ENCODE measurements around the gene DCD. TPM values are rescaled to one million over a fixed set of nuclear protein-coding genes. Genes with fewer than 3 reads are reported as not detected.

The DCD gene
- total RNA-seq, 6 donors from 2014 or later = not detected

- TF ChIP-seq EP300 (IDR thresholded peaks at IDR 0.05) = no peak
- no peak for TF ChIP-seq POLR2A (IDR thresholded peaks at IDR 0.05)
- TF ChIP-seq POLR2AphosphoS5 (IDR thresholded peaks at IDR 0.05) = no peak
- no peak for TF ChIP-seq CTCF (IDR thresholded peaks at IDR 0.05)
- Histone ChIP-seq H3K4me3 (no peak overlapping the region), H3K9me3 (no peaks in the 10 kb centered on the region), H3K36me3 (no peaks in the 10 kb centered on the region), H3K27ac (no peak overlapping the region), H3K27me3 (no peaks in the 10 kb centered on the region), H3K4me1 (no peaks in the 10 kb centered on the region)
- 52 to 74% methylated on average over 1 of the region's 1 CpG for WGBS, 2 donors
- no peak for ATAC-seq (ENCODE audit: low FRiP score in 2 of 2)
- DNase-seq = no peak
Observed at GRCh38 chr12:54612225-54612750, 35.9 kb downstream of the DCD start.

- TF ChIP-seq CTCF (IDR thresholded peaks at IDR 0.05) (no peak), POLR2A (IDR thresholded peaks at IDR 0.05) (no peak), POLR2AphosphoS5 (IDR thresholded peaks at IDR 0.05) (no peak), EP300 (IDR thresholded peaks at IDR 0.05) (no peak)
- H3K36me3 ChIP-seq = no peaks in the 10 kb centered on the region
- no peak for ATAC-seq (ENCODE audit: low FRiP score in 2 of 2)
- no peaks in the 10 kb centered on the region for H3K27me3 ChIP-seq
- 41 to 46% methylated on average over 2 to 3 of the region's 3 CpGs for WGBS, 2 donors
- H3K9me3 ChIP-seq = no peaks in the 10 kb centered on the region
- no peak overlapping the region for H3K4me3 ChIP-seq
- no peak for DNase-seq
- H3K27ac ChIP-seq = no peak overlapping the region
- H3K4me1 ChIP-seq = no peaks in the 10 kb centered on the region
Observed at GRCh38 chr12:54611715-54612149, 36.4 kb downstream of the DCD start.

GRCh38 chr12:54608769-54609168 lies 39.4 kb downstream of the DCD start:
- H3K36me3 ChIP-seq = no peaks in the 10 kb centered on the region
- ATAC-seq (ENCODE audit: low FRiP score in 2 of 2) (no peak), DNase-seq (no peak)
- H3K27me3 ChIP-seq = no peaks in the 10 kb centered on the region
- TF ChIP-seq EP300 (IDR thresholded peaks at IDR 0.05) (no peak), CTCF (IDR thresholded peaks at IDR 0.05) (no peak), POLR2AphosphoS5 (IDR thresholded peaks at IDR 0.05) (no peak), POLR2A (IDR thresholded peaks at IDR 0.05) (no peak)
- no peaks in the 10 kb centered on the region for H3K4me1 ChIP-seq
- no peak overlapping the region for H3K27ac ChIP-seq
- no peak overlapping the region for H3K4me3 ChIP-seq
- WGBS, 2 donors = 83% methylated on average over 2 of the region's 2 CpGs
- H3K9me3 ChIP-seq = no peaks in the 10 kb centered on the region

GRCh38 chr12:54608156-54608555 lies 40.0 kb downstream of the DCD start:
- no peaks in the 10 kb centered on the region for H3K9me3 ChIP-seq
- H3K4me1 ChIP-seq = no peaks in the 10 kb centered on the region
- no peak overlapping the region for H3K27ac ChIP-seq
- no peak for DNase-seq
- no peaks in the 10 kb centered on the region for H3K36me3 ChIP-seq
- ATAC-seq (ENCODE audit: low FRiP score in 2 of 2) = no peak
- 58 to 73% methylated on average over 6 of the region's 6 CpGs for WGBS, 2 donors
- H3K27me3 ChIP-seq = no peaks in the 10 kb centered on the region
- no peak overlapping the region for H3K4me3 ChIP-seq
- TF ChIP-seq CTCF (IDR thresholded peaks at IDR 0.05) (no peak), EP300 (IDR thresholded peaks at IDR 0.05) (no peak), POLR2A (IDR thresholded peaks at IDR 0.05) (no peak), POLR2AphosphoS5 (IDR thresholded peaks at IDR 0.05) (no peak)

GRCh38 chr12:54606556-54606955 lies 41.6 kb downstream of the DCD start:
- Histone ChIP-seq H3K27ac (no peak overlapping the region), H3K27me3 (no peaks in the 10 kb centered on the region), H3K36me3 (no peaks in the 10 kb centered on the region), H3K4me1 (no peaks in the 10 kb centered on the region), H3K4me3 (no peak overlapping the region), H3K9me3 (no peaks in the 10 kb centered on the region)
- ATAC-seq (ENCODE audit: low FRiP score in 2 of 2) = no peak
- WGBS, 2 donors = 40 to 60% methylated on average over 4 of the region's 4 CpGs
- no peak for DNase-seq
- TF ChIP-seq CTCF (IDR thresholded peaks at IDR 0.05) (no peak), EP300 (IDR thresholded peaks at IDR 0.05) (no peak), POLR2AphosphoS5 (IDR thresholded peaks at IDR 0.05) (no peak), POLR2A (IDR thresholded peaks at IDR 0.05) (no peak)

Data from upper lobe of left lung (tissue), 6 donors.